Activated CD8-positive, alpha-beta T cell treated with anti-CD3 and anti-CD28 coated beads for 36 hours (primary cell): ENCODE results near the gene ALAS2. TPM values are rescaled to one million over a fixed set of nuclear protein-coding genes. Genes with fewer than 3 reads are reported as not detected.

Source experiments
- ATAC-seq: fragments of 200-7000 bp; cut with Tn5 transposase; one replicate; pipeline ENCODE4 v1.10.0; 2021; ENCODE audit warnings: mild to moderate bottlenecking, moderate library complexity
- CTCF ChIA-PET: fragments of 350-600 bp; sonication (Branson Sonifier 250); formaldehyde crosslinking; loops from one replicate; lab custom pipeline; 2021; ENCODE audit warnings: antibody characterized with exemption; lab: Charles Lee
- POLR2A ChIA-PET: fragments of 350-600 bp; sonication (Branson Sonifier 250); formaldehyde crosslinking; loops from one replicate; lab custom pipeline; 2021; ENCODE audit warnings: antibody characterized with exemption; lab: Charles Lee
- DNase-seq: peaks from one replicate; pipeline ENCODE4 v3.0.0-alpha.2; 2020
- H3K27ac Mint-ChIP-seq: one replicate; pipeline ENCODE4 v1.8.0; 2021; ENCODE audit warnings: mild to moderate bottlenecking, mixed read lengths
- H3K27me3 Mint-ChIP-seq: one replicate; pipeline ENCODE4 v1.8.0; 2021; ENCODE audit warnings: mixed read lengths
- H3K36me3 Mint-ChIP-seq: one replicate; pipeline ENCODE4 v1.8.0; 2021; ENCODE audit warnings: low read depth, mixed read lengths
- H3K4me1 Mint-ChIP-seq: one replicate; pipeline ENCODE4 v1.8.0; 2021; ENCODE audit warnings: low read depth, mixed read lengths
- H3K4me3 Mint-ChIP-seq: one replicate; pipeline ENCODE4 v1.8.0; 2021; ENCODE audit warnings: mild to moderate bottlenecking, moderate library complexity, mixed read lengths
- H3K9me3 Mint-ChIP-seq: one replicate; pipeline ENCODE4 v1.8.0; 2021; ENCODE audit warnings: mixed read lengths
- CTCF ChIP-seq: fragments of 200-600 bp; IDR thresholded peaks from one replicate; pipeline ENCODE4 v1.8.0; 2022; ENCODE audit warnings: antibody characterized with exemption, mild to moderate bottlenecking
- intact Hi-C: fragments of 100-400 bp; cut with micrococcal nuclease; formaldehyde crosslinking; loops from one replicate; pipeline ENCODE4 v1.10.0; 2022
- total RNA-seq, 2 experiments: library from RNA; stranded (reverse); gene quantifications; one replicate each; pipeline ENCODE4 v1.2.3, GENCODE V29; 2021

ALAS2 gene
- total RNA-seq, 2 experiments from 2014 or later: not detected

- intact Hi-C loops: no loop called here
- no peak for DNase-seq
- ChIA-PET POLR2A (no interaction called here), CTCF (no interaction called here)
- peaks cover 2% of the 10 kb centered on the region for H3K36me3 Mint-ChIP-seq
- no peaks in the 10 kb centered on the region for H3K27me3 Mint-ChIP-seq
- H3K27ac Mint-ChIP-seq: no peak overlapping the region
- H3K4me3 Mint-ChIP-seq: no peak overlapping the region
- no peak for TF ChIP-seq CTCF
- ATAC-seq: no peak
- H3K4me1 Mint-ChIP-seq: no peaks in the 10 kb centered on the region
- no peaks in the 10 kb centered on the region for H3K9me3 Mint-ChIP-seq
Measured at GRCh38 chrX:54995621-54996020, 35.2 kb downstream of the ALAS2 start.

GRCh38 chrX:54994668-54995351 is 36.0 kb downstream of the ALAS2 start:
- Mint-ChIP-seq H3K27ac (no peak overlapping the region), H3K4me1 (no peaks in the 10 kb centered on the region), H3K36me3 (no peaks in the 10 kb centered on the region), H3K4me3 (no peak overlapping the region), H3K27me3 (no peaks in the 10 kb centered on the region), H3K9me3 (no peaks in the 10 kb centered on the region)
- no peak for TF ChIP-seq CTCF
- POLR2A ChIA-PET: no interaction called here
- CTCF ChIA-PET: no interaction called here
- intact Hi-C loops: no loop called here
- DNase-seq: no peak
- ATAC-seq: no peak

- intact Hi-C loops: no loop called here
- no peak for TF ChIP-seq CTCF
- Mint-ChIP-seq H3K36me3 (no peaks in the 10 kb centered on the region), H3K4me3 (no peak within 1 kb of the TSS), H3K4me1 (no peaks in the 10 kb centered on the region), H3K27me3 (no peaks in the 10 kb centered on the region), H3K9me3 (no peaks in the 10 kb centered on the region), H3K27ac (no peak within 1 kb of the TSS)
- POLR2A ChIA-PET: no interaction called here
- ATAC-seq (no peak), DNase-seq (no peak)
- CTCF ChIA-PET: no interaction called here
Measured at GRCh38 chrX:54994099-54994498, 36.7 kb downstream of the ALAS2 start, which contains the start of gene PFKFB1. TSS of gene PFKFB1 (minus strand) at chrX:54994188. CDS start at chrX:54994007, 181 bp downstream.

GRCh38 chrX:54992911-54993622 is 37.7 kb downstream of the ALAS2 start:
- no peaks in the 10 kb centered on the region for H3K4me1 Mint-ChIP-seq
- CTCF ChIA-PET: no interaction called here

More at GRCh38 chrX:54992911-54993622, 37.7 kb downstream of the ALAS2 start:
- ATAC-seq (no peak), DNase-seq (no peak)
- no peak overlapping the region for H3K4me3 Mint-ChIP-seq
- intact Hi-C loops: no loop called here
- TF ChIP-seq CTCF: no peak
- H3K27ac Mint-ChIP-seq: no peak overlapping the region
- H3K27me3 Mint-ChIP-seq: no peaks in the 10 kb centered on the region
- H3K9me3 Mint-ChIP-seq: no peaks in the 10 kb centered on the region
- POLR2A ChIA-PET: no interaction called here
- H3K36me3 Mint-ChIP-seq: no peaks in the 10 kb centered on the region
